HG03103 (cell line): Measurements from ENCODE around the gene AGRP.
A peak's percentile ranks its signal among the peaks of the same experiment; 100 is the strongest.
"Not testable (repeated sequence)": the region's sequence is repeated elsewhere in the genome, so short reads cannot be mapped to it uniquely, and the experiment has no call there.

Source experiments
- ATAC-seq: cut with Tn5 transposase; IDR thresholded peaks from one replicate; pipeline ENCODE4 v1.9.1; 2021; ENCODE audit warnings: low read depth; ENCODE audit not compliant: unreplicated experiment

The AGRP gene

DNA sequence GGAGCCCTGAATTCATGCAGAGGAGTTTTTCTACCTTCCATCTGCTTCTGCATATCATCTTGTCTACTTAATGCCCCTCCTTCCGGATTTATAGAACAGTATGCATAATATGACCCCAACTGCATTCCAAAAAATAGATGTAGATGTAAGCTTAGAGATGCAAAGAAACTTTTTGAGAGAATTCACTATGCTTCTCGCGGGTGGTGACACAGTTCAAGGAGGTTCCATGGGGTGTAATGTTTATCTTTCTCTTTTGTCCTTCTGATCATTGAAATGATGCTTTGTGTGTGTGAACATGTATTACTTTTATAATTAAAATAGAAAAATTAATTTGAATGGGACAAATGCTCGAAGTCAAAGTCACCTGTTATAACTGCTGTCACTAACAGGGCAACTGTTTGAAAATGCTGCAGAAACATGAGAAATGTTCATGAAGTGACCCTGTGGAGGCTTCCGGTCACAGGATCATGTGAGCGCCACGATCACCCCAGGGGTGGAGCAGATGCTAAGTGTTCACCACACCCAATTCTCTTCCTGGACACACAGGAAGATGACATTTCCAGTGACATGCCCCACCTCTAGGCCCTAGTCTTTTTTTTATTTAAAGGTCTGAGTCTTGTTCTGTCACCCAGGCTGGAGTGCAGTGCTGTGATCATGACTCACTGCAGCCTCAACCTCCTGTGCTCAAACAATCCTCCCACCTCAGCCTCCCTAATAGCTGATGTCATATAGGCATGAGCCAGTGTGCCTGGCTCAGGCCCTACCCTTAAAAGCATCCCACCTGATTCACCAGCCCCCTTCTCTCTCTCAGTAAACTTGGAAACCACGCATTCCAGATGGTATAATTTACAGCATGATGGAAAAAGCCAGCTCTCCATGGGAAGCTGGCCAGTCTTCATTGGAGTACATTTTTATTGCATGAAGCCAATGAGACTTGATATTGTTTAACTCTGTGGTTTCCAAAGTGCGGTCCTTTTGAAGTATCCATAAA is 21.0 kb upstream of the AGRP start:
- no peak for ATAC-seq

DNA sequence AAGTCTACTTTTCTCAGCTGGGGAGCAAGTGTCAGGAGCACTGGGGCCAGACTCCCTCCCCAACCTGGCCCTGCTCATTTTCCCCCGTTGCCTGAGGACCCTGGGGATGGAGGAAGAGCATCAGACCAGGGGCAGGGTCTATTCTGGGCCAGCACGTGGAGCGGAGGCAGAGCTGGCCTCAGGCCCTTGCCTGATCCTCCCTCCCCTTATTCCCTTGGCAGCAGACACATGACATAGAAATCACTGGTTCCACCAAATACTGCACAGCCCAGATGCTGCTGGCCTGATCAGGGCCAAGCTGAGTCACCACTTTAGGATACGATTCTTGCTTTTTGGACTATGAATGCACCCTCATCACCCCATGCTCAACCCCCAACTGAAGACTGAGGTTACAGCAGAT is 15.8 kb upstream of the AGRP start:
- ATAC-seq: no peak

DNA sequence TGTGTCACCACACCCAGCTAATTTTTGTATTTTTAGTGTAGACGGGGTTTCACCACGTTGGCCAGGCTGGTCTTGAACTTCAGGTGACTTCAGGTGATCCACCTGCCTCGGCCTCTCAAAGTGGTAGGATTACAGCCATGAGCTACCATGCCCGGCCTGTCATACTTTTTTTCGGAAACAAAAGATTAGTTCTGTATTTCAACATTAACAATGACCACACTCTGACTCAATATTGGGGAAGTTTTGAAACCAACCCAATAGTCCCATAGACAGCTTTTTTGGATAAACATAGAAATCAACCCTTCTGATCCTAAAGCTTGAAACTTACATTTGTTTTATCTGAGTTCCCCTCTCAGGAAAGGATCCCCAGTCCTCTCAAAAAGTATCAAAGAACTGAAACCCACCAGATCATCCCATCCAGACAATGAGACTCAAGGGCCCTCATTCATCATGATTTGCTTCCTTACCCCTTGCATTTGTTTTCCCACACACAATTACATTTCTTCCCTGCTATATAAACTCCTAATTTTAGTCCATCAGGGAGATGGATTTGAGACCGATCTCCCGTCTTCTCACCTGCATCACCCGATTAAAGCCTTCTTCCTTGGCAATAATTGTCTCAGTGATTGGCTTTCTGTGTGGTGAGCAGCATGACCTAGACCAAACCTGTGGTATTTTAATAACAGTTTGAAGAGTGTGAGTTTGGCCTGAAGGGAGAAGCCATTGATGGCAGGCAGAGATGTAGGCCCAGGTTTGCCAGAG is 7.2 kb upstream of the AGRP start:
- no peak for ATAC-seq

DNA sequence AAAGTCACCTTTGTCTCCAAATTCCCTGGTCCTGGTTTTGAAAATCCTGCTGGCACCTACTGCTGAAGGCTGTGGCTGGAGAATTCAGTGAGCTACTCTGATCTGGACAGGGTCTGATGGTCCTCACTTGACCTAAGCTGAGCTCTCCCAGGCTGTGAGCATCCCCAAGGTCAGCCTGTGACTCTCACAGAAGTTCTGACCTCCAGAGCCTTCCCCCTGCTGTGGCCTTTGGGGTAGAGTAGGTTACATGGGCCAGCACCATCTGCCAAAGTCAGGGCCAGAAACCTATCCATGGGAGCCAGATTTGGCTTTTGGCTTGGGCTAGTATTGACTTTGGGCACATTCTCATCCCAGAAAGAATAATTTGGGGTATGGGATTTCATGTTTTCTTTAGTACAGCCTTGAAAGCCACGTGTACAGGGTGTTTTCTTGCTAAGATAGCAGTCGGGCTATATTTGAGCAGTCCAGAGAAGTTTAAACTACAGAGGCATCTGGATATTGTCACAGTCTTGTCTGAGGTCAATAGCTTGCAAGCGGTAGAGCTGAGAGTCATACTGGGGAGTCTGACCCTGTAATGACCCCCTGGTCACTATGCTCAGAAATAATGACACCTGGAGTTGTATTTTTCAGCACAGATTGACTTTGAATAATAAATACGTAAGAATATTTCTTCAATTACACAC is 6.2 kb upstream of the AGRP start:
- ATAC-seq: no peak

DNA sequence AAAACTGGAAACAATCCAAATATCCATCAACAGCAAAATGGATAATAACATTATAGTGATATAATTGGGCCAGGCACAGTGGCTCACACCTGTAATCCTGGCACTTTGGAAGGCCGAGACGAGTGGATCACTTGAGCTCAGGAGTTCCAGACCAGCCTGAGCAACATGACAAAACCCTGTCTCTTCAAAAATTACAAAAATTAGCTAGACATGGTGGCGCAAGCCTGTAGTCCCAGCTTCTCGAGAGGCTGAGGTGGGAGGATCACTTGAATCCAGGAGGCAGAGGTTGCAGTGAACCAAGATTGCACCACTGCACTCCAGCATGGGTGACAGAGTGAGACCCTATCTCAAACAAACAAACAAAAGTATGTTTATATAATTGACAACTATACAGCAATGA is 4.2 kb upstream of the AGRP start:
- ATAC-seq: not testable (repeated sequence)

DNA sequence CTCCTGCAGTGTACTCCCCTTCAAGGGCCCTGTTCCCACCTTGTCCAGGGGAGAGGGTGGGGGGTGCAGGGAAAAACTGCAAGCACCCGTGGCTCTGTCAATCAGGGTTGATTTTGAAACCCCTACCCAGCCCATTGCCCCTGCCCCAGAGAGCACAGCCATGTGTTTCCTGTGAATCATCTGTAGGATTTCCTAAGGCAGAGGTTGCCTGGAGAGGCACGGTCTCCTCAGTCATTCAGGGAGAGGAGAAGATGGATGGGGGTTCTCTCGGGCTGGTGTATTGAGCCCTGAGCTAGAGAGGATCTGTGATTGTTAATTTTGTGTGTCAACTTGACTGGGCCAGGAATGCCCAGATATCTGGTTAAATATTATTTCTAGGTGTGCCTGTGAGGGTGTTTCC is 3.5 kb upstream of the AGRP start:
- ATAC-seq: no peak

DNA sequence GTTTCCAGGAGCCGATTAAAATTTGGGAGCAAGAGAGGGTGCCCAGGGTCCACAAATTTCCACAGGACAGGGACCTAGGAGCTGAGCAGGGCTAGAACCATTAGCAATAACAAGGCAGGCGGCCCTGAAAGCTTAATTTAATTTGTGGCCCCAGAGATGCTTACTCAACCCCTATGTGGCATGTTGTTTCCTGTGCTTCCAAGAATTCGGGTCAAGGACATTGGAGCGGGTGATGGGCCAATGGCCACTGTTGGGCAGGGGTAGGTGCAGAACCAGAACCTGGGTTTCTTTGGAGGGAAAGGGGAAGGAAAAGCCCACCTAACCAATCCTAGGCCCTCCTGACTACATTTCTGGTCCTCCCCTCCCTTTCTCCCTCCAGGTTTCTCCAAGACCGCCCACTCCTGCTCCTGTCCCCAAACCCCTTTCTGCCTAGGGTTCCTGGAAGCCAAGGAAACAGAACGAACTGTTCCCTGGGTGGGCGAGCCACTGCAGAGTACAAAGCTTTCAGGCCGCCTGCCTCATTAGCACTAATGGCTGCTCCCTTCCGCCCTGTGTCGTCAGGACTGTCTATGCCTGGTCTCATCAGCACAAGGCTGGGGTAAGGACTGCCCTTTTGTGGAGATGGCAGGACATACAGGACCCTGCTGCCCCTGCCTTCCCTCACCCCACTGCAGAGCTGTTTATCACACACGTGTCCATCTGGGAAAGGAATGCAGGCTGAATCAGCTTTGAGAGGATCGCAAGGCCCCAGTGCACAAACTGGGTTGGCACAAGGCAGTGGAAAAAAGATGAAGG is 581 bp upstream of the AGRP start:
- no peak for ATAC-seq

DNA sequence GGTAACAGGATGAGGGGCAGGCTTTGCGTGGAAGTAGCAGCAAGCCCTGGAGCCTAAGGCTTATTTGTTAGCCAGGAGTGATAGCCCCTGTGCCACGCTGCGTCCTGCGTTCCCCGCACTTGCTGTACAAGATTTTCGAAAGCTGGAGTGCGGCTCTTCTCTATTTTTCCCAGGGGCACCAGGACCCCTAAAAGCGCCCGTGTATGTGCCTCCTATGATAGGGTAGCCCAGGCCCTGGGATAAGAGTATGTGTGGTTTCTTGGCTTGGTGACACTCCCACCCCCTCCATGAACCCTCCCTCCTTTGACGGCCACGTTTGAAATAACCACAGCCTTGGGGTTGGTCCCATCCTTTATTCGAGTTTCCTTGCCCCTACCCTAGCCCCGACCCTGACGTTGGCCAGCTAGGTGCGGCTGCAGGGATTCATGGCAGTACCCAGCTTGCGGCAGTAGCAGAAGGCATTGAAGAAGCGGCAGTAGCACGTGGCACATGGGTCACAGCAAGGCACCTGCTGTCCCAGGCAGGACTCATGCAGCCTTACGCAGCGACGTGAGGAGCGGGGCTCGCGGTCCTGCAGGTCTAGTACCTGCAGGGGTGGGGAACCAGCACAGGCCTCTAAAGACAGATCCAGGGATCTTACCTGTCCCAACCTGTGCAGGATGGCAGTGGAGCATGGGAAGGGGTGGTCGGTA is 968 bp downstream of the AGRP start:
- ATAC-seq: no peak

DNA sequence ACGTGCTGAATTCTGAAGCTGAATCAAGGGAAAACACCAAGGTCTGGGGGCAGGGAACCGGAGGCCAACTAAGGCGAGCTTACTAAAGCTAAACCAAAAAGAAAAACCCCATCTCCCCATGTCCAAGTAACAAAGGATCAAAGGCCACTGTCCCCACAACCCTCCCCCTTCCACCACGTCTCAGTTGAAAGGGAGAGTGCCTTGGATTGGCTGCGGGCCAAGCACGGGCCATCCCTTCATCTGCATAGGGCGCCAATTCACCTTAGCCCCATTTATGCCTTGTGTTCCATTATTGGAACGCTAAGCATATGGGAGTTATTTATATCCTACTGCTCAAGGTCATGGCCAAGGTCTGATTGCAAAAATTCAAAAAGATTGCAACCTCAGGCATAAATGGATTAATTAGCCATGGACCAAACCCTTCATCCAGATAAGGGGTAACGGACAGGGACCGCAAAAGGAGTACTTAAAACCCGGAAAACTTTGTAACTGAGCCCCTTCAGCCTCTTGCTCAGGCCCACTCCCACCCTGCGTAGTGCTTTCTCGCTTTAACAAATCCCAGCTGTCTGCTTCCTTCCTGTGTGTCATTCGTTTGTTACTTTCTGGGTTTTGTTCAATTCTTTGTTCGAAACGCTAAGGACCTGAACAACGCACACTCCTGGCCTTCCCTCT is 1.6 kb downstream of the AGRP start:
- no peak for ATAC-seq

DNA sequence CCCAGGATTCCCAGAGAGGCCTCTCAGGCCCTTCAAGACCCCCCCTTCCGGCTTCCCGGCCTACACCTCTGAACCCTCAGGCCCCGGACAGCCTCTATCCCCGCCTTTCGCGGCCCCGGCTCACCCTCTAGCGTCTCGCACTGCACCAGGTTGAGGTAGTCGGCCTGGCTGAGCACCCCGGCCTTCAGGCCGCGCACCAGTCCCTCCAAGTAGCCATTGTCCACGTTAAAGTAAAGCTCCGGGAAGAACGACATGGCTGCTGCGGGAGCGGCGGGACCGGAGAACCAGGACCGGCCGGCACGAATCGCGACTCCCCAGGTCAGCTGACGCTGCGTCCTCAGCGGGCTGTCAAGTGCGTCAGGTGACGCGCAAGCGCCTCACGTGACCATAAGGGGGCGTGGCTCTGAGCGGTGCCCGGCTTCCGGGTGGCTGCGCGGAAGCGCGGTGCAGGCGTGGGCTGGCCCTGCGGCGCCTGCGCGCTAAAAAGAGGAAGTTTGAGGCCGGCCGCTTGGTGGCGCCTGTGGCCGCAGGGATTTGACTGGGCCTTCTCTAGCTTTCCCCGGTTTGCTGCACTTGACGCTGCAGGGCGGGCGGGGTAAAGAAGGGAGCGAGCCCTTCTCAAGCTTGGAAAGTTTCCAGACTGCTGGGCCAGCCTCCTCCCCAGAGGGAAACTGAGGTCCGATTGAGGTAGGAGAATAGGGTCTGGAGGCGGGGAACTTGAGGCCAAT is 2.4 kb downstream of the AGRP start, which contains the start of gene ATP6V0D1:
Gene ATP6V0D1 (minus strand): TSS at position 325 of the 728 bp plus-strand sequence. CDS start 71 bp downstream, at position 254.
- peak; percentile 89 for ATAC-seq

DNA sequence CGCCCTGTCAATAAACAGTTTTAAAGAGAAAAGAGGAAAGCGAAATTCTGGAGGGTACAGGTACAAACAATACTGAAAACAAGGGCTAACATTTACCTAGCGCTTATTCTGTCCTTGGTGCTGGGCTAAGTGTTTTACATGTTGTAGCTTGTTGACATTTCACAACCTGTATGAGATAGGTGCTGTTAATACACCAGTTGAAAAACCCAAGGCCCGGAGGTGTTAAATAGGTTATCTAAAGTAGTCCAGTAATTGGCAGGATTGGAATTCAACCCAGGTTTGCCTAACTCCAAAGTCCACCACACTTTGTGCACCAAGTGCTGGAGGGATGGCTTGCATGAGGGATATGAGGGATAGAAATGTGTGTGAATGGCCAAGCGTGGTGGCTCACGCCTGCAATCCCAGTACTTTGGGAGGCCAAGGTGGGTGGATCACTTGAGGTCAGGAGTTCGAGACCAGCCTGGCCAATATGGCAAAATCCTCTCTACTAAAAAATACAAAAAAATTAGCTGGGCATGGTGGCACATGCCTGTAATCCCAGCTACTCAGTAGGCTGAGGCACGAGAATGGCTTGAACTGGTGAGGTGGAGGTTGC is 5.3 kb downstream of the AGRP start:
- no peak for ATAC-seq

DNA sequence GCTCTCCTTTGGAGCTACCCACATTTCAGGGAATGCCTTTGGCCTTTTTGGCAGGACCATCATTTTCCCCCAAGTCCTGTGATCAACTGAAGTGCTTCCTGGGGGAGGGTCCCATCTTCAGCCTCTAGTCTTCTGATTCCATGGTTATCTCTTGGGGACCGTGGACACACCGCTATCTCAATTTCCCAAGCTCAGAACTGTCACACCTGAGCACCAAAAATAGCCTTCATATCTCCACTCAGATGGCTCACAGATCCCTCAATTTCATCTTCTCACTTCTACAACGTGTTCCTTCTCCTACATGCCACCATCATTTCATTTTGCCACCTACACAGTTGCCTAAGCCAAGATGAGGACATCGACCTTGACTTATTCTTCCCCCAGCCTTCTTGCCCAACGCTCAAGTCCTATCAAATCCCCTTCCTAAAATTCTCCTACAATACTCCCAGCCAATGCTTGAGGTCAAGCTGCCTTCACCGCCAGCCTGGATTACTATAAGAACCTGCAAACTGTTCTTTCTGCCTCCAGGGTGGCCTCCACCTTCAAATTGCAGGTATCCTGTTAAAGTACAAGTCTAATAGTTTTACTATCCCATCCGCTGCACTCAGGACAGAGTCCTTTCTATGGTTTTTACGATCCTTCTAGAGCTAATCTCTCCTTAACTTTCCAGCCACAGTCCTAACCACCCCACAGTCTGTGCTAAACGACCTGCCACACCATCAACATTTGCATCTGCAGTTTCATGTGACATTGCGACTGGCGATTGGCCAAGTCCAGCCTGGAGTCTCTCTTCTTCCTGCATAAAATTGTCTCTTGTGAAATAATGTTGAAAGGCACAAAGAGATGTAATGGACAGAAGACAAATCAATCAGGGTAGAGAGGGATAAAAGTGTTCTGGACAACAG is 8.5 kb downstream of the AGRP start:
- ATAC-seq: no peak

DNA sequence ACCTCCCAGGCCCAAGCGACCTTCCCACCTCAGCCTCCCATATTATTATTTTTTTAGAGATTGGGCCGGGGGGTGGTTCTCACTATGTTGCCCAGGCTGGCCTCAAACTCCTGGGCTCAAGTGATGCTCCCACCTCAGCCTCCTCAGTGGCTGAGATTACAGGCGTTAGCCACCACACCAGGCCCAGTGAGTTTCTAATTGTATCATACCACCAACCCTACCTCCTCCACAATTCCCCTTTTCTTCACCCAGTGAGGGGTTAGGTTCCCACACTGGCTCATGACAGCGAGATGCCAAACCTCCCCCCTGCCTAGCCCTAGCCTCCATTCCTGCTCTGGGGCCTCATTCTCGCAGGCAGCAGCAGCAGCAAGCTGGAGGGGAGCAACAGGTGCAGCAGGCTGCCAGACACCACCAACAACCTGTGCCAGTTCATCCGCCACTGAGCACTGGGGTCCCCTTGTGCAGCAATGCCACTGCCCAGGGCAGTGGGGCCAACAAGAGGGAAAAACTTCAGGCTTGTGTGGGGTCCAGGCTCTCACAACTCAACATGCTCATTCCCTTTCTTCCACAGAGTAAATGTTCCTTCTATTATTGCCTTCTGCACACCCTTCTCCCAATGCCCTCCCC is 11.5 kb downstream of the AGRP start:
- no peak for ATAC-seq

DNA sequence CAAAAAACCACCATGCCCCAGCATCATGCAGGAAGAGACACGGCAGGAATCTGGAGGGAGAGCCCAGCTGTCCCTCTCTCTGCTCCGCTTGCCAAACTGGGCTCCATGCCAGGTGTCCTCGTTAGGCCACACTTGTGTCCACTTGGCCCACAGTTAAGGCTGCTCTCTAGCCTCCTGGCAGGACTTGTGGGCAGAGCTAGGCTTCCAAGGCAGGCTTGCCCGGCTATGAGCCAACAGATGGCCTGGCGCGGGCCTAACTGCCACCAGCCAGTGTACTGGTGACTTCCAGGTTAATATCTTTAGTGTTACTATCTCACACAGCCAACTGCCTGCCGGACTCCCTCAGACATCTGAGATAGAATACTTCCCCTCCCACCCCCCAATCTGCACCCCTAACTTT is 13.0 kb downstream of the AGRP start:
- ATAC-seq: no peak

DNA sequence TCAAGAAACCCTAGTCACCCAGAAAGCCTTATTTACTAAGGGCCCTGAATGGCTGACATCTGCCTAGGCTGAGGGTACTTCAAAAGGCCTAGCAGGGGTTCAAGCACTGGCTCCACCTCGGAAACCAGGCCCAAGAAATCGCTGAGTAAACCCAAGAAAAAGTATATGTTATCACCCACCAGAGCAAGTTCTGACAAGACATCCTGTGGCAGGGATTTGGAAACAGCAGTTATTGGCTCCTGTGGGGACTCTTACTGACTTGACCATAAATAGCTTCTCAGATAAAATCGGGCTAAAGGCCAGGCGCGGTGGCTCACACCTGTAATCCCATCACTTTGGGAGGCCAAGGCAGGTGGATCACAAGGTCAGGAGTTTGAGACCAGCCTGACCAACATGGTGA is 14.6 kb downstream of the AGRP start:
- no peak for ATAC-seq

DNA sequence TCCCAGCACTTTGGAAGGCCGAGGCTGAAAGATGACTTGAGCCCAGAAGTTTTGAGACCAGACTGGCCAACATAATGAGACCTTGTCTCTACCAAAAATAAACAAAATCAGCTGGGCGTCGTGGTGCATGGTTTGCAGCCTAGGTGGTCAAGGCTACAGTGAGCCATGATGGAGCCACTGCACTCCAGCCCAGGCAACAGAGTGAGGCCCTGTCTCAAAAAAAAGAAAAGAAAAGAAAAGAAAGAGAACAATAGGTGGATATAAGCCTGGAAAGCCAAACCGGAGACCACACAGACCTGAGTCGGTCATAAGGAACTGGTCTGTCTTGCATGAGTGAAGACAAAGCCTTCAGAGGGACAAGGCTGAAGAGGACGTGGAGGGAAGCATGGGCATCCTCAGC is 16.8 kb downstream of the AGRP start:
- no peak for ATAC-seq

DNA sequence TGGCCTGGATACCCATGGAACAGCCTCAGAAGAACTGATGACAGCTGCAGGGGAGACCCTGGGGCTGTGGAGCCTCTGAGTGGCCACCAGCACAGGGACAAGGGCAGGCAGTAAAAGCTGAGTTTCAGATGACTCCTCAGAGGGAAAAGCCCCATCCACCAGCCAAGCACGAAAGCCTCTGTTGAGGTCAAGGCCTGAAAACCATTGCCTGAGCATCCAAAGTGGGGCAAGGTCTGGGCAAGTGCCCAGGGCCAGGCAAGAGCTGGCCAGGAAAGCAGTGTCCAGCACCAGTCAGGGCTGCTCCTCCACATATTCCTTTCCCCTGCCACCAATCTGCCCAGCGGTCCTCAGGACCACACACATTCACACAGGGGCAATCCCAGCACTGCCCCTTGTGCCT is 18.8 kb downstream of the AGRP start:
- ATAC-seq: no peak
